ENCODE results near the gene SPATA31D4.

SPATA31D4 gene

DNA sequence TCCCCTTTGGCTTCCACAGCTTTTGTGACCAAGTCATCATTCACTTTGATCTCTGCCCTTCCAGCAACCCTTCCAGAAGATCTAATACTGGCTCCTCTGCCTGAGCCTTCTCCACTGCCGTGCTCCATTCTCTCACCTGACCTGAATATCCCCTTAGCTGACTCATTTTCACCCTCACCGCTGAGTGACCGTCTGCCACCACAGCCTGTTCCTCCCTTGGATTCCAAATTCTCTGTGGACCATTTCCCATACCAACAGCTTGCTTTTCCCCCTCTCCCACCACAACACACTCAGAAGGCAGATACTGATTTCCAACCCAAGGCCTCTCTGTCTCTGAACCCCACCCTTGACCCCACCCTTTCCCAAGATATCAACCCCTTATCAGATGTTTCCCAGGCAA lies 39.8 kb downstream of the SPATA31D4 start:
- no peak for DNase-seq

DNA sequence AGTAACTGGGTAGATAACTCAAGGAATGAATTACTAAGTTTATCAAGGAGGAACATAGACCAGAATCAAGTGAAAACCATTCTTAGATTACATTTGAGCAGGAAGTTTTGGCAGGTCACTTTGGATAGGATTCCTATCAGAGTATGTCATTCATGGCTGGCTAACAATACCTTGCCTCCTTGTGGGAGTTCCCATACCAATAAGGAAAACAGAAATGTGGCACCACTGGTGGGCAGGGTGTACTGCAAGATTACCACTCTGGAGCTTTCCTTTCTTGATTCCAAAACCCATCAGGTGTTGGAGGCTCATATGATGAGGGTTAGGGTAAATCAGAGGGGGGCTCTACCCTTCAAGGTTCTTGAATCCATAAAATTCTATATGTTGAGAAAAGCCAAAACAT lies 41.7 kb downstream of the SPATA31D4 start:
- no peak for DNase-seq

DNA sequence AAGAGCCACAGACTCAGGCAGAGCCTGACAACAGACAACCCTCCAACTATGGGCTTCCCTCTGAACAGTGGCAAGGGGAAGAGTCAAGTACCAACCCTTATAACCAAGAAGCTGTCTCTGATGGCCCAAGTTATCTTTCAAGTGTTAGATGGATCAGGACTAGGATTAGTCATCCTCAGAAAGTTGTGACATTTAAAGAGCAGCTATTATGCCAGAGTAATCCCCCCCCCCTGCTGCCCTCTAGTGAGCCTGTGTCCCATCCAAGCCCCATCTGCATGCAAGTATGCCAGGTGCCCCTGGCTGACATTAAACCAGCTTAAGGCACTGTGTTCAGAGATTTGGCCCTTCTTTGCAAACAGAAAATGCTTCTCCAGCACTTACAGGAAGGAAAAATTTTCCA lies 43.5 kb downstream of the SPATA31D4 start:
- DNase-seq: no peak

DNA sequence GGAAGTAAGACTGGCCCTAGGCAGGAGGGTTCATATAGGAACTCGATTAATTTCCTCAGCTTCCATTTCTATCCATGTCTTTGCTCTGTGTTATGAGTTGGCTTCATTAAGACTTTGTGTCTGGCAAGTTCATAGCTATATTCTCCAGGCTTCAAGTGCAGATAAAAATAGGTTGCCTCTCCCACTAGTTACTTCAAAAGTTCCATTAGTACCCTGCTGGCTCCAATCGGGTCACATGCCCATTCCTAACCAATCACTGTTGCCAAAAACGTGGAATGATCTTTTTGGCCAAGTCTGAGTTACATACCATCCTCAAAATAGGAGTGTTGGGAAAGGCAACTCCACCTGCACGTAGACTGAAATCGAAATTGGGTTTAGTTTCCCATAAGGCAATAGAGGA lies 46.5 kb downstream of the SPATA31D4 start:
- DNase-seq: no peak

DNA sequence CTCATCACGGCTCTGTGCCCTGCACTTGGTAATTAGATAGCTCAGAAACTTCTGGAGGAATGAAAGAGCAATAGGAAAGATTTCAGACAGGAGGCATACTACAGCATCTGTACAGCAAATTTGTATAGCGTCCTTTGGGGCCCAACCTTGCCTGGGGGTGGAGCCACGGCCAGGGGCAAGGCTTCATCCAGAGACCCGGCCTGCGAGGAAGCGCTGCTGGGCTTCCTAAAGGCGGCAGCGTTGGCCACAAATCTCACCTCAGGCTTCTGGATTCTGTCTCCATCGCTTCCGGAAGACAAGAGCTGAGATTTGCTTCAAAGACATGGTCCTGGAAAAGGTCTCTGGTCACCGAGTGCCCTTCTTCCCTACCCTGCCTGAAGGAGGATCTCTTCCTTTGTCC lies 48.1 kb downstream of the SPATA31D4 start:
- no peak for DNase-seq

DNA sequence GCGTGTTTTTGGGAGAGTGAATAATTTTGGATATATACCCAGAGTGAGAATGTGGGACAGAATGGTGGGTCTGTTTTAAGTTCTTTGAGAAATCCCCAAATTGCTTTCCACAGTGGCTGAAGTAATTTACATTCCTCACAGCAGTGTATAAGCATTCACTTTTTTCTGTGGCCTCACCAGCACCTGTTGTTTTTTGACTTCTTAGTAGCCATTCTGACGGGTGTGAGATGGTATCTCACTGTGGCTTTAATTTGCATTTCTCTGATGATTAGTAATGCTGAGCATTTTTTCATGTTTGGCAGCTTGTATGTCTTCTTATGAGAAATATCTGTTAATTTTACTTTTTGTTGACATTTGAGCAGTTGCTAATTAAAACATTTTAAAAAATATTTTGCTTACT lies 51.0 kb downstream of the SPATA31D4 start:
- no peak for DNase-seq

DNA sequence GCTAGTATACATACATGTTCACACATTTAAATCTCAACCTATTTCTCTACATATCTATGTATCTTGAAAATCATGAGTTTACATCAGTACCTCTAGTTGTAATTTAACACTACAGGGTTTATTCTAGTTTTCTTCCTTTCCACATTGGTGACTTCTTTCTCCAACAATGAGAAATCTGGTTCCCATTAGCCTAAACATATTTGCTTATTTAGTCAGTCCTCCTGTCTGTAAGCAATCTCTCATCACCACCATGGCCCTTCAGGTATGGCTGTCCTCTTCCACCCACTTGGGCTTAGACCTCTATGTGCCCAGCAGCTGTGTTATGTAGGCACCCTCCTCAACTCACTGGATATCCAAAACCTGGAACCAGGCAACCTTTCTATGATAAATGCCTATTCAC lies 52.3 kb downstream of the SPATA31D4 start:
- DNase-seq: no peak

DNA sequence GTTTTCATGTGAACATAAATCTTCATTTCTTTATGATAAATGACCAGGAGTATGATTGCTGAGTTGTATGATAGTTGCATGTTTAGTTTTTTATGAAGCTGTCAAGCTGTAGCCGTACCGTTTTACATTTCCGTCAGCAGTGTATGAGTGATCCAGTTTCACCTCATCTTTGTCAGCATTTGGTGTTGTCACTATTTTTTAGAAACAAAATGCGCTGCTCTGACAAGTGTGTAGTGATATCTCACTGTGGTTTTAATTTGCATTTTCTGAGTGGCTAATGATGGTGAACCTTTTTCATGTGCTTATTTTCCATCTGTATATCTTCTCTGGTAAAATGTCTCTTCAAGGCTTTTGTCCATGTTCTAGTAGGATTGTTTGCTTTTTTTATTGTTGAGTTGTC lies 53.7 kb downstream of the SPATA31D4 start:
- no peak for DNase-seq

Data from SHP77 treated with DMSO at 0.1 percent for 48 hours (cell line).